ENCODE results near the gene VWDE.
"Not testable (repeated sequence)": the region's sequence is repeated elsewhere in the genome, so short reads cannot be mapped to it uniquely, and the experiment has no call there.

Gene VWDE

DNA sequence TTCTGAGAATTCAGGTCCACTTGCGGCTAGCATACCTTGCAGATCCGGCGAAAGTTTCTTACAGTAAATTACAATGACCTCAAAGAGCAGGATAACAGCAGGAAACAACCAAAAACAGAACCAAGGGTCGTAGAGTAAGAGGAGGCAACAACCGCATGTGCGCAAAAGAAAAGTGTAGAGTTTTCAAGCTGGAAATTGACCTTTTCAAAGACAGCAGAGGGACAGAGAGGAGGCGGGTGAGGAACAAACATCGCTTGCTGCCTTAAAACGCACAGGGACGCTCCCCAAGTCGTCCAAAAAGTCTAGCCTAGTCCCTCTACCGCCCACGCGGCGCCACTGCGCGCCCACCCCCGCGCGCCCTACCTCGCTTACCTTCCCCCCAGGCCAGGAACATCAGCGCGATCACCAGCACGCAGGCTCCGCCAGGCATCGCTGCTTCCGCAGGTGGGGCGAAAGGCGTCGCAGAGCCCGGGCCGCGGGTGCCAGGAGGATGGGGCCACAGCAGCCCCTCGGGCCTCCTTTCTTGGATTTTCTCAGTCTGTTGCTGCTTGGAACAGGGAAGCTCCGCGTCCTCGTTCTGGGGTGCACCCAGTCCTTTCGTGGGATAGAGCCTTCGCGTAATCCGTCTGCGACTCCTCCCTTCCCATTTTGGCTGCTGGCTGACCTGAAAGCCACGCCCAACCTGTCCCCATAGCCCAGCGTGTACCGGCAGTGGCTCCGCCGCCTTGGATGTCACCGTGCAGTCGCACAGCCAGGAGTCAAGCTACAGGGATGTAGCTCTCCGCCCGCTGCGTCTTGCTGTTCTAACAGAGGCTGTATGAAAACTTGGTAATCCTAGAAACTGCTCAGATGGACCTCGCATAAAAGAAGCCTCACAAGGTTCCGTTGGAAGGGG, at the start of gene VWDE:
Gene VWDE (minus strand): TSS at position 579 of the 895 bp plus-strand sequence. CDS start 149 bp downstream, at position 430.
- in situ Hi-C loops (cut with MboI; ENCODE audit: low sequenced_read_pairs), result no loop called here

DNA sequence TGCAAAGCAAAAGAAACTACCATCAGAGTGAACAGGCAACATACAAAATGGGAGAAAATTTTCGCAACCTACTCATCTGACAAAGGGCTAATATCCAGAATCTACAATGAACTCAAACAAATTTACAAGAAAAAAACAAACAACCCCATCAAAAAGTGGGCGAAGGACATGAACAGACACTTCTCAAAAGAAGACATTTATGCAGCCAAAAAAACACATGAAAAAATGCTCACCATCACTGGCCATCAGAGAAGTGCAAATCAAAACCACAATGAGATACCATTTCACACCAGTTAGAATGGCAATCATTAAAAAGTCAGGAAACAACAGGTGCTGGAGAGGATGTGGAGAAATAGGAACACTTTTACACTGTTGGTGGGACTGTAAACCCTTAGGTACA, 49.5 kb upstream of the VWDE start:
- in situ Hi-C loops (cut with MboI; ENCODE audit: low sequenced_read_pairs), result not testable (repeated sequence)

DNA sequence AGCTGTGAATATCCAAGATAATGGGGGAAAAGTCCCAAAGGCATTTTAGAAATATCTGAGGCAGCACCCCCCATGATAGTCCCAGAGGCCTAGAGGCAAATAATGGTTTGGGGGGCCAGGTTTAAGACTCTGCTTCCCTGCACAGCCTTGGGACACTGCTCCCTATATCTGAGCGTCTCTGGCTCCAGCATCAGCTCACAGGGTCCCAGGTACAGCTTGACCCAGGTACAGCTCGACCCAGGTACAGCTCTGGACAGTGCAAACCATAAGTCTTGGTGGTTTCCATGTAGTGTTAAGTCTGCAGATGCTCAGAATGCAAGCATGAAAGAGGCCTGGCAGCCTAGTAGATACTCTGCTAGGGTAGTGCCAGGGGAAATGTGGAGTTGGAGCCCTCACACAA, 47.0 kb upstream of the VWDE start:
- in situ Hi-C loops (cut with MboI; ENCODE audit: low sequenced_read_pairs), result no loop called here

DNA sequence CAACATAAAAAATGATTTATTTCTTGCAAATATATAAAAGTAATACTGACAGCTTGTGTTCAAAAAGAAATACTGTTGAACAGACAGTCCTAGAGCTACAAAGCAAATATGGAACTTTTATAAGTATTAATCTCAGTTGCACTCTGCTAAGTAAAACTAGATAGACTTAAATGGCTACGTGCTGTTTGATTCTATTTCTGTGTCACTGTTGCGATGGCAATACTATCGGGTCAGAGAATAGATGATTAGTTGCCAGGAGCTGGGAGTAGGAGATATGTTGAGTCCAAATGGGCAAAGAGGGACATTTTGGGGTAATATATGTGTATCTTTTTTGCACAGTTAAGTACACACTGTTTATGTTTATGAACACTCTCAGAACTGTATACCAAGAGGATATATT, 41.1 kb upstream of the VWDE start:
- in situ Hi-C loops (cut with MboI; ENCODE audit: low sequenced_read_pairs), result no loop called here

DNA sequence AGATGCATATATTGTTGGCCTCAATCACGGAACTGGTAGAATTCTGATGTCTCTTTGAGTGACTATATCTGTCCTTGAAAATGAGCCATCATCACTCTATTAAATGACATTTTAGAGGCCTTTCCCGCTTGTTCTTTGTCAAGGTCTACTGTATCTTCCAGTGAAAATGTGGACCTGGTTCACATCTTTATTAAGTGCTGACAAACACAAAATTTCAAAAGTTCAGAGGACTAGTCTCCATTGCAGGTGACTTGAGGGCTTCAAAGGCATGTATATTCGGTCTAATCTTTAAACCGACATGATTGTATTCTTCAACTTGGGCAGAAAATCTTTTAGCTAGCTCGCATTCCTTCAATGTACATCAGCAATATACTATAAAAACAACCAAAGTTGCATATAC, 36.6 kb upstream of the VWDE start:
- in situ Hi-C loops (cut with MboI; ENCODE audit: low sequenced_read_pairs), result no loop called here

DNA sequence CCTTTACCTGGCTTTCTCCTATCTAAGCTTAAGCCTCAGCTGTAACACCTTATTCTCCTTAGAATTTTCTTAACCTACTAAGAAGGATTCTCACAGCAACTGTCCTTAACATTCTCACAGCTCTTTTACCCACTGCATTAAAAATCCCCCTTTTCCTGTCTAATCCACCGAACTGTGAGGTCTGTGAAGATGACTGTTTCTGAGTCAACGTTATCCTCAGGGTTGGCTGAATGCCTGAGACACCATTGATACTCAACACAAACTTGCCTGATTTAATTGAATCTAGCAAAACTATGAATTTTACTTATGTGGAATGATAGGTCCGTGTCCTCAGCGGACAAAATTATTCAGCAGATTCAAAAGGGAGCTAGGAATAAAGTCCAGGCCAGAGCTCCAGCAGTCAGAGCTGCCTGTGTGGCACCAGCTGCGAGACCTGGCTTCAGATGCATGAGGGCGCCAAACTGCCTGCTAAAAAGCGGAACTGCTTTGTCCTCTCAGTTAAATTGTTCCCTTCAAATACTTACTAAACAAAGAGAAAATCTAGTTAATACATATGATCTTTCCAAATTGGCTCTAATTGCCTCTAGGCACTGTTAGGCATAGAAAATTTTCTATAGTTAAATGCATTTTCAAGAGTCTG, 33.4 kb upstream of the VWDE start:
- in situ Hi-C loops (cut with MboI; ENCODE audit: low sequenced_read_pairs), result no loop called here

DNA sequence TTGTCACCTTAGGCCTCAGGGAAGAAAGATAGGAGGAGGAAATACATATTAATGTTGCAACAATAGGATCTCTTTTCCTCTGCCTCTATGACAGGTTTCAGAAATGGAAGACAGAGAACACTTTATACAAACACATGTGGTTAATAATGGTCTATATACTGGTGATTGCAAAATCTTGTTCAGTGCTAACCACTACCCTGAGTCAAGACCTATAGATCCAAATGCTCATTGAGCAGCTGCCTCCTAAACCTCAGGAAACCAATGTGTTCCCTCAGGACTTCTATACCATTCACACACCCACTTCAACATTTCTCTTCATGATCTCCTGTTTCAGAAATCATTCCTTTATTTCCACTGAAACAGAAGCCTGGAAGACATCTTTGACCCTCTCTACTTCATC, 32.5 kb upstream of the VWDE start:
- in situ Hi-C loops (cut with MboI; ENCODE audit: low sequenced_read_pairs), result no loop called here

DNA sequence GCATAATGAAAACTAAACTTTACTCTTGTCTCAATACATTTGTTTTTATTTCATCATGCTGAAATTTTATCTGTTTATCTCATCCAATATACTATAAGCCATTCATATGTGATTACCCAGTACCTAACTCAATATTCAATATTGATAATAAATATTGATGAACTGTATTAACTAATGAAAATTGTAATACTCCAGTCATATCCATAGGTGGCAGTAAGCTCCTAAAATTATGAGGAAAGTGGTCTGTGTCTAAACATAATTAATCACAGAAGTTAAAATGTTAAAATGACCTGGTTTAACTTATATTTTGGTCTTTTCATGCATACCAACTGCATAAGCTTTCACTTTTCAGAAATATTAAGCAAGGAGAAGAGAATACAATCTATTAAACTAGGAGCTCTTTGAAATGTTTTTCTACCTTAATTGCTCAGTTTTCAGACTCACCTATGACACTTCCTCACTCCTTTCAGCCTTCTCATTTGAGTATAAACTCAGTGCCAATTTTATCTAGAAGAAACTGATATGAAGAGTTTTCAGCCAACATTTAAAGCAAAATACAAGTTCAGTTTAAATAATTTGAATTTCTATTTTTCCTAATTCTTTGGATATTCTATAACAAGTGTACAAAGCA, 30.5 kb upstream of the VWDE start:
- in situ Hi-C loops (cut with MboI; ENCODE audit: low sequenced_read_pairs), result no loop called here

DNA sequence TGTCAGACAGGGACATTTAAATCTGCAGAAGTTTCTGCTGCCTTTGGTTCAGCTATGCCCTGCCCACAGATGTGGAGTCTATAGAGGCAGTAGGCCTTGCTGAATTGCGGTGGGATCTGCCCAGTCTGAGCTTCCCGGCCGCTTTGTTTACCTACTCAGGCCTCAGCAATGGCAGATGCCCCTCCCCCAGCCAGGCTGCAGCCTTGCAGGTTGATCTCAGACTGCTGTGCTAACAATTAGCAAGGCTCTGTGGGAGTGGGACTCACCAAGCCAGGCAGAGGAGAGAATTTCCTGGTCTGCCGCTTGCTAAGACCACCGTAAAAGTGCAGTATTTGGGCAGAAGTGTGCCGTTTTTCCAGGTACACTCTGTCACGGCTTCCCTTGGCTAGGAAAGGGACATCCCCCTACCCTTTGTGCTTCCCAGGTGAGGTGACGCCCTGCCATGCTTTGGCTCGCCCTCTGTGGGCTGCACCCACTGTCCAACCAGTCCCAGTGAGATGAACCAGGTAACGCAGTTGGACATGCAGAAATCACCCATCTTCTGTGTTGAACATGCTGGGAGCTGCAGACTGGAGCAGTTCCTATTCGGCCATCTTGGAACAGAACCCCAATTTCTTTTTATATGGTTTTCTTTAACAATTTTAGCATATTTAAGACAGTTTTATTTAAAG, 28.4 kb upstream of the VWDE start:
- in situ Hi-C loops (cut with MboI; ENCODE audit: low sequenced_read_pairs), result no loop called here

DNA sequence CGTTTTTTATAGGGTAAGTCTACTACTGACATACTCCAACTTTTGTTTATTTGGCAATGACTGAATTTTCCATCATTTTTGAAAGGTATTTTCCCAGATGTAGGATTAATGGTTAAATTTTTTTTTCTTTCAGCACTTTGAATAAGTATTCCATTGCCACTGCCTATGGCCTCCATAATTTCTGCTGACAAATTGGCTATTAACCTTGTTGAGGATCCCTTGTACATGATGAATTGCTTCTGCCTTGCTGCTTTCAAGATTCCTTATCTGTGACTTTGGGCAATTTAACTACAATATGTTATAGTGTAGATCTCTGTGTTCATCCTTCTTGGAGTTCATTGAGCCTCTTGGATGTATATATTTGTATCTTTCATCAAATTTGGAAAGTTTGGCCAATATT, 21.6 kb upstream of the VWDE start:
- in situ Hi-C loops (cut with MboI; ENCODE audit: low sequenced_read_pairs), result no loop called here

DNA sequence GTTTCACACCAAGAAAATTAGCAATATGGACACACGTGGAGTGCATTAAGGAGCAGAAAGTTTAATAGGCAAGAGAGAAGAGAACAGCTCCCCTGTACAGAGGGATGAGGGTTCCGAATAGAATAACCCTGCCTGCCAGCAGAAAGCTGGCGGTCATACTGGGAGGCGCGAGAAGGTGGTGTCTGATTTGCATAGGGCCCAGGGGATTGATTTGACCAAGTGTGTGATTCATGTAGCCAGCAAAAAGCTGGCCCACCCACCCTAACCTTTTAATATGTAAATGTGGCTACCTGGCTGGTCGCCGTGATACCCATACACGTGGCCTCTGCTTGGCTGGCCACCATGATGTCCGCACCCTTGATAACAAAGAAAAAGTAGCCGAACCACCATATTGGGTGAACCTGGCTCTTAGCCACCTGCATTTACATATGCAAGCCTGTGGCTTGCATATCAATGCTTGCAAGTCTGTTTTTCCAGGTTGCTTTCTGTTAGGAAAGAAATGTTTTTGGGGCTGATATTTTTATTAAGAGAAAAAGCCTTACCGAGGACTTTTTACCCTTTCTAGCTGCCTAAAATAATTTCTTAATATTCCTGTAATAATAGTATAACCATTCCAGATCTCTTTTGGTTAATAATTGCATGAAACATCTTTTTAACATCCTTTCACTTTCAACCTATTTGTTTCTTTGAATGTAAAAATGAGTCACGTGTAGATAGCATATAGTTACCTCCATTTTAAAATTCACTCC, 20.5 kb upstream of the VWDE start:
- in situ Hi-C loops (cut with MboI; ENCODE audit: low sequenced_read_pairs), result no loop called here

DNA sequence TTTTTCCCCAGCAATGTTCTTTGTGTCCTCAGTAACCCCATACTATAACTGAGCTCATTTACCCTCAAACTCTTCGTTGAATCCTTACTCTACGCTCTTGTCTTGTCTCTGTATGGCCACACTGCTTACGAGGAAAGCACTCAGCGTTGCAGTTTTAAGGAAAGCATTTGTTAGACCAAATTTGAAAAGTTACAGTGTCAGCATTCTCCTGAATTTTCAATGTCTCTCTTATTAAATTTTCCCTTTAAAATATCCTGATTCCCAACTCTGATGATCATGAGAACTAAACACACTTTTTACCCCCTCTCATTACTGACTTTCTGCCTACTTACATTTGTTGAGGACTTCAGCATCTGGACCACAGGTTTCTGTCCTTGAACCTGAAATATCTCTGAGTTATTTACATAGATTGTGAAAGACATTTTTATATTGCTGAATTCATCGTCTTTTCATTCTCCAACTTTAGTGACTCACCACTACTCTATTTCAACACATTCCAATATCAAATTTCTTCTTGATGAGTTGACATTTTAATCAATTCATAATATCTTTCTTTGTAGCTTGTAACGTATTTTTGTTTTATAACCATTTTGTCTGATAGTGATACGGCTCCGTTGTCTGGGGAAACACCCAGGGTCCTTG, 19.8 kb upstream of the VWDE start:
- in situ Hi-C loops (cut with MboI; ENCODE audit: low sequenced_read_pairs), result no loop called here

DNA sequence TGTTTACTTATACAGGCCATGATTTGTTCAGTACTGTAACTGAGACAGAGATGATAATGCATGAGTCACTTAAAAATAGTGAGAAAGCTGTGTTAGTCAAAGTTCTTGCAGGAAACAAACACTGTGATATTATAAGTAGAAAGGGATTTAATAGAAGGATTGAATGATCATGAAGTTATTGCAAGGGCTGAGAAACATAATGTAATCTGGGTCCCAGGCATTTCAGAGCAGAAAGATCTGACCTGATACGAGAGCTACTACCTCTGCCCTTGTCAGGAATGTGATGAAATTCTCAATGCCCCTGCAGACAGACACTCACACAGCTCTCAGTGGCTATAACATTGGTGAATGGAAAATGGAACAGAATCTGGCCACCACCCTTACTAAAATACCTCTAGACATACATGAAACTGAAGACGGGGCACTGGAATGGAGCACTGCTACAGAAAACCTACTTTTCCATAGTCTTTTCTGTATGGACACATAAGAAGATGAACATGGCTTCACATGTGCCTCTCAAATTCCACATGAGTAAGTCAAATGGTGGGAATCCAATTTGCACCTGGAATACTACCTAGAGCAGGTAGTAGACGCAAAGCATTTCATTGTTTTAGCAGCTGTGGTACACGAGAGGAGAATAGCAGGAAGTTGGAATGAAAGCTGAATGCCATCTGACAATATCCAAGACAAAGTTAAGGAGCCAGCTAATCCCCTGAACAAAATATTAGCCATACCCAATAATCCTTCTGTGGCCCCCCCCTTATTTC, 19.1 kb upstream of the VWDE start:
- in situ Hi-C loops (cut with MboI; ENCODE audit: low sequenced_read_pairs), result no loop called here

DNA sequence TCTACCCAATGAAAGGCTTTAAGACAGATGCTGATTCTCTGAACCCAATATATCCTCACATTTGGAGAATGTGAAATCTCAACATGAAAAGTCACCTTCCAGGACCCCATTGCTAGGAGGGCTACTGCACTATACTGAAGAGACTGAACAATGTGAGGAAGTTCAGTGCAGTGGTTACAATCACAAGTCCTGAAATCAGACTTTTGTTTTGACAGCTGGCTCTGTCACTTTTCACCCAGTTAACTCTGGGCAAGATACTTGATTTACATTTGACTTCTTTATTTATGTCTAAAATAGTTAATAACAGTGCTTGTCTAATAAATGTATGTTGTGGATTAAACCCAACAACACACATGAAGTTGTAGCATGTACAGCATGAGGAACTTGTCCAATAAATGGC, 14.8 kb upstream of the VWDE start:
- in situ Hi-C loops (cut with MboI; ENCODE audit: low sequenced_read_pairs), result no loop called here

DNA sequence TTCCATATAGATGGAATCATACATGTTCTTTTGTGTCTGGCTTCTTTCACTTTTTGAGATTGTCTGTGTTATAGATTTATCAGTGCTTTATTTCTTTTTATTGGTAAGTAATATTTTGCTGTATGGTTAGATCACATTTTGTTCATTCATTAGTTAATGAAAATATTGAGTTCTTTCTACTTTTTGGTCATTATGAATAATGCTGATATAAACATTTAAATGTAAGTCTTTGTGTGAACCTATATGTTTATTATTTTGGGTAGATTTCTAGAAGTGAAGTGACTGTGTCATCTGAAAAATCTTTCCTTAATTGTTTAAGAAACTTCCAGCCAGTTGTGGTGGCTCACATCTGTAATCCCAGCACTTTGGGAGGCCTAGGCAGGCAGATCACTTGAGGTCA, 11.4 kb upstream of the VWDE start:
- in situ Hi-C loops (cut with MboI; ENCODE audit: low sequenced_read_pairs), result no loop called here

DNA sequence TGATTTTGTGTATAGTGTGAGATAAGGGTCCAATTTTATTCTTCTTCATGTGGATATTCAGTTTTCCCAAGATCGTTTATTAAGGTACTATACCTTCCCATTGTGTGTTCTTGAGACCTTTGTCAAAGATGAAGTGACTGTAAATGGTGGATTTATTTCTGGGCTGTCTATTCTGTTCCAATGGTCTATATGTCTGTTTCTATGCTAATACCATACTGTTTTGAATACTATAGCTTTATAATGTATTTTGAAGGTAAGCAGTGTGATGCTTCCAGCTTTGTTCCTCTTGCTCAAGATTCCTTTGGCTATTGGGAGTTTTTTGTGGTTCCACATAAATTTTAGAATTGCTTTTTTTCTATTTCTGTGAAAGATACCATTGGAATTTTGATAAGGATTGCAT, 8.7 kb upstream of the VWDE start:
- in situ Hi-C loops (cut with MboI; ENCODE audit: low sequenced_read_pairs), result no loop called here

DNA sequence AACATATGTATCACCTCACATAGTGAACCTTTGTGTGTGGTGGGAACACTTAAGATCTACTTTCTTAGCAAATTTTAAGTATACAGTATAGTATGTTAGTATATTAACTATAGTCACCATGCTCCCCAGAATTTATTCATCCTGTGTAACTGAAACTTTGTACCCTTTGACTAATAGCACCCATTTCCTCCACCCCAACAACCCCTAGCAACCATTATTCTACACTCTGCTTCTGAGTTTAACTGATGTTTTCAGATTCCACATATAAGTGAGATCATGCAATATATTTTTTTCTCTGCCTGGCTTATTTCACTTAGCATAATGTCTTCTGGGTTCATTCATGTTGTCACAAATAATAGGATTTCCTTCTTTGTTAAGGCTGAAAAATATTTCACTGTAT, 6.9 kb upstream of the VWDE start:
- in situ Hi-C loops (cut with MboI; ENCODE audit: low sequenced_read_pairs), result no loop called here

DNA sequence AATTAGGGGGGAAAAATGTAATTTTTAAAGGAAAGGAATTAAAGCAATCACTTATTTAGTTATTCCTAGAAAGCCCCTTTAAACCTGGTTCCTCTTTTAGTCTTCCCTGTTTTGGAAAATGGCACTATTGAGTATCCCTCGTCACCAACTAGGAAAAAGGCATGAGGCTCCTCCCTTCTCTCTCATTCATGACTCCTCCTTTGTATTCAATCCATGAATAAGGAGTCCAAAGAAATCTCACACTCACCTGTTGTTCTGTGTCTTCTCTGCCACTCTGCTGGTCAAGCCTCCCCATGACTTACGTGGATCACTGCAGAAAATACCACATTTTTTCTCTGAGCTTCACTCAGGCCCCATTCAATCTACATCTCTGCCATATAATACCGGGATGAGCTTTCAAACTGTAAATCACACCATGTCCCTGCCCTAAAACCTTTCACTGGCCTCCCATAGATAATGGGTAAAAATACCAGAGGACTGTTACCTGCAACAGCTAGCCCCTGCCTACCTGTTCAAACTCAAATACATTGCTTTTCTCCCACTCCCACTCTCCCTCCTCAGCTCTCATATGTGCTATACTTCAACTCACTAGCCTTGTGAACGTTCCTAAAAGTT, 5.5 kb upstream of the VWDE start:
- in situ Hi-C loops (cut with MboI; ENCODE audit: low sequenced_read_pairs), result no loop called here

DNA sequence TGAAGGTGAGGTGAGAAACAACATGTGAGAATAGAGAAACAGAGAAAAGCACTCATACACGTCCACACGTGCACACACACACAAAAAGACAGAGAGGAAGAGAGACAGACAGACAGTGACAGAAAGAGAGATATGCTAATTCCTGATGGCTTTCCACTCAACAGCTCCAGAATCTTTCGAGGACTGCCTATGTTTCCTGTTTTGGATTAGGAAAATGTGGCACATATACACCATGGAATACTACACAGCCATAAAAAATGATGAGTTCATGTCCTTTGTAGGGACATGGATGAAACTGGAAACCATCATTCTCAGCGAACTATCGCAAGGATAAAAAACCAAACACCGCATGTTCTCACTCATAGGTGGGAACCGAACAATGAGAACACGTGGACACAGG, 4.0 kb upstream of the VWDE start:
- in situ Hi-C loops (cut with MboI; ENCODE audit: low sequenced_read_pairs), result not testable (repeated sequence)

Measured in HL-60/S4 treated with retinoic acid at 250 ng/mL for 4 days and 3 days (cell line).